HG03139 (cell line): ENCODE measurements around the gene CAMKK2.
"Not testable (repeated sequence)": the region's sequence is repeated elsewhere in the genome, so short reads cannot be mapped to it uniquely, and the experiment has no call there.

Source experiments
- ATAC-seq: cut with Tn5 transposase; IDR thresholded peaks from one replicate; pipeline ENCODE4 v1.9.1; 2021; ENCODE audit not compliant: unreplicated experiment

Gene CAMKK2

GRCh38 chr12:121202407-121203355 lies 93.8 kb downstream of the CAMKK2 start:
- no peak for ATAC-seq

DNA sequence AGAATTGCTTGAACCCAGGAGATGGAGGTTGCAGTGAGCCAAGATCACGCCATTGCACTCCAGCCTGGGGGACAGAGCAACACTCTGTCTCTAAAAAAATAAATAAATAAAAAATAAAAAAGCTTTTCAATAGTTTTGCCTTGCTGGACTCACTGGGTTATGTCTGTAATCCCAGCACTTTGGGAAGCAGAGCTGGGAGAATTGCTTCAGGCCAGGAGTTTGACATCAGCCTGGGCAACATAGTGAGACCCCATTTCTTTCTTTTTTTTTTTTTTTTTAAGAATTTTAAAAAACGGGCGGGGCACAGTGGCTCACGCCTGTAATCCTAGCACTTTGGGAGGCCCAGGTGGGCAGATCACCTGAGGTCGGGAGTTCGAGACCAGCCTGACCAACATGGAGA lies 95.4 kb downstream of the CAMKK2 start:
- not testable (repeated sequence) for ATAC-seq

- ATAC-seq = no peak
Measured at GRCh38 chr12:121198949-121199348, 97.6 kb downstream of the CAMKK2 start.

- no peak for ATAC-seq
Measured at GRCh38 chr12:121196902-121197301, 99.6 kb downstream of the CAMKK2 start.

DNA sequence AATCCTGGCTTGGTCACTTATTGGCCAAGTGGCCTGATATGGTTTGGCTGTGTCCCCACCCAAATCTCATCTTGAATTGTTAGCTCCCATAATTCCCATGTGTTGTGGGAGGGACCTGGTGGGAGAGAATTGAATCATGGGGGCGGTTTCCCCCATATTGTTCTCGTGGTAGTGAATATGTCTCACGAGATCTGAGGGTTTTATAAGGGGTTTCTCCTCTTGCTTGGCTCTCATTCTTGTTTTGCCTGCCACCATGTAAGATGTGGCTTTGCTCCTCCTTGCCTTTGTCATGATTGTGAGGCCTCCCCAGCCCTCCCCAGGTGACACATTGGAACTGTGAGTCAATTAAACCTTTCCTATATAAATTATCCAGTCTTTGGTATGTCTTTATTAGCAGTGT lies 105.4 kb downstream of the CAMKK2 start:
- ATAC-seq = no peak

DNA sequence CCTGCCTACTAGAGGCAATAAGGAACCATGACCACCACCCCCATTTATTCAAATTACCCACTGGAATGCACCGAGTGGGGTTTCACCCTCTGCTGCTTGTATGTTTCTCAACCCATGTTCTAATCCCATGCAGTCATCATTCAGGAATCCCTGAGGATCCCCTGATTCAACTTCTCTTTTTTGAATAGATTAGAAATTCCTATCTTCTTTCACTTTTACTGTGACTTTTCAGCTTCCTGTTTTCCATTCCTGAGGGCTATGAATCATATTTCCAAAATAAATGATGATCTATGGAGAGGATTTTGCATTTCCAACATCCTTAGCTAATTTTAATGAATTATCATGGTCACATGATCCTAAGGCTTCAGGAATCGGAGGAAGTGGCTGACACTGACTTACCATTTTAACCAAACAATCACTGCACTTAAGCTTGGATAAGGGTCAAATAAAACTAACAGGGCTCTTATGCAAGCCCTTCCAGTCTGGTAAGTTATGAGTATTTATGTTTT lies 105.9 kb downstream of the CAMKK2 start:
- no peak for ATAC-seq

GRCh38 chr12:121189619-121190155 lies 106.8 kb downstream of the CAMKK2 start:
- ATAC-seq = no peak

DNA sequence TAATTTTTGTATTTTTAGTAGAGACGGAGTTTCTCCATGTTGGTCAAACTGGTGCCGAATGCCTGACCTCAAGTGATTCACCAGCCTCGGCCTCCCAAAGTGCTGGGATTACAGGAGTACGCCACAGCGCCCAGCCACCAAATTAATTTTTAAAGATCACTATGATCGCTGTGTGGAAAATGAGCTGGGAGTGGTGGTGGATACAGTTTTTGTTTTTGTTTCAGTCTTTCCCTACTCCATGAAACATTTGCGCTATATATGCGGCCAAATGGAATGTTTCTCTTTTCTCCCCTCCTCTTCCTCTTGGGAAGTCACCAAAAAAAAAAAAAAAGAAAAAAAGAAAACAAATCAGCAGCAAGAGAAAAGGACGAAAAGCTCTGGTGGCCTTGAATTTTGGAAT lies 107.4 kb downstream of the CAMKK2 start:
- ATAC-seq = no peak

GRCh38 chr12:121188227-121188626 lies 108.3 kb downstream of the CAMKK2 start:
- ATAC-seq = no peak
